K562 (cell line): ENCODE measurements around the gene RPS2. TPM values are rescaled to one million over a fixed set of nuclear protein-coding genes. Genes with fewer than 3 reads are reported as not detected.

Source experiments
- ATF7 ChIP-seq: fragments of 450-650 bp; IDR thresholded peaks from 2 replicates; pipeline ENCODE4 v1.7.1; 2014; ENCODE audit warnings: mild to moderate bottlenecking, moderate library complexity
- BHLHE40 ChIP-seq: IDR thresholded peaks from 2 replicates; pipeline ENCODE4 v1.6.1; 2011; ENCODE audit warnings: low read length, improper control_type of control experiment
- BMI1 ChIP-seq: fragments of 150-350 bp; IDR thresholded peaks from 2 replicates; pipeline ENCODE4 v1.6.1; 2014; ENCODE audit warnings: low read length
- CREM ChIP-seq: IDR thresholded peaks from 2 replicates; pipeline ENCODE4 v1.6.1; 2014; ENCODE audit warnings: antibody characterized with exemption, low read depth
- E2F1 ChIP-seq: sonication (generic); formaldehyde crosslinking; IDR thresholded peaks from 2 replicates; pipeline ENCODE4 v1.8.1; 2023; ENCODE audit warnings: mild to moderate bottlenecking, missing genetic modification reagents, moderate library complexity
- ELF1 ChIP-seq: fragments of 200-800 bp; sonication (Bioruptor generic); IDR thresholded peaks from 2 replicates; pipeline ENCODE4 v1.6.1; 2016; ENCODE audit warnings: missing genetic modification characterization, missing compliant biosample characterization
- GTF2E2 ChIP-seq: fragments of 200-800 bp; sonication (Bioruptor generic); IDR thresholded peaks from 2 replicates; pipeline ENCODE4 v1.6.1; 2016; ENCODE audit warnings: missing genetic modification characterization, missing compliant biosample characterization
- ILF3 ChIP-seq: fragments of 450-650 bp; IDR thresholded peaks from 2 replicates; pipeline ENCODE4 v1.6.1; 2018; ENCODE audit warnings: antibody characterized with exemption, mild to moderate bottlenecking, moderate library complexity, borderline replicate concordance
- KLF6 ChIP-seq: fragments of 250-450 bp; sonication (Bioruptor Pico); IDR thresholded peaks from 2 replicates; pipeline ENCODE4 v1.4.0; 2020; ENCODE audit warnings: mild to moderate bottlenecking, moderate library complexity, borderline replicate concordance
- NEUROD1 ChIP-seq: fragments of 150-350 bp; IDR thresholded peaks from 2 replicates; pipeline ENCODE4 v1.6.1; 2014; ENCODE audit warnings: borderline replicate concordance, low read length, low read depth; ENCODE audit not compliant: partially characterized antibody
- NFE2 ChIP-seq: IDR thresholded peaks from 2 replicates; pipeline ENCODE4 v1.6.1; 2014; ENCODE audit warnings: antibody characterized with exemption, low read depth
- NR4A1 ChIP-seq, 2 experiments: fragments of 250-450 bp in 1 of 2; fragments of 450-650 bp in 1 of 2; sonication (Bioruptor Pico) in 1 of 2; IDR thresholded peaks; 2 replicates each; pipeline versions ENCODE4 v1.4.0 to v1.6.1; 2016 to 2020; ENCODE audit warnings: mild to moderate bottlenecking in 2 of 2, missing compliant biosample characterization in 1 of 2, missing genetic modification characterization in 1 of 2, moderate library complexity in 1 of 2
- PHB ChIP-seq: fragments of 250-450 bp; sonication (Bioruptor Pico); IDR thresholded peaks from 2 replicates; pipeline ENCODE4 v1.5.0; 2021
- POLR2G ChIP-seq: fragments of 200-400 bp; formaldehyde crosslinking; IDR thresholded peaks from 2 replicates; pipeline ENCODE4 v1.6.1; 2017; ENCODE audit warnings: low read depth, mild to moderate bottlenecking, antibody characterized with exemption, low read length, moderate library complexity
- PRDM10 ChIP-seq: fragments of 450-650 bp; IDR thresholded peaks from 2 replicates; pipeline ENCODE4 v1.6.1; 2018; ENCODE audit not compliant: partially characterized antibody
- PRPF4 ChIP-seq: fragments of 200-400 bp; formaldehyde crosslinking; IDR thresholded peaks from one replicate; pipeline ENCODE4 v1.6.1; 2017; ENCODE audit warnings: low read length, low read depth, mild to moderate bottlenecking; ENCODE audit not compliant: insufficient read depth, poor library complexity, severe bottlenecking
- PYGO2 ChIP-seq: fragments of 450-650 bp; IDR thresholded peaks from 2 replicates; pipeline ENCODE4 v1.6.1; 2016; ENCODE audit warnings: mild to moderate bottlenecking, missing genetic modification characterization, moderate library complexity, missing compliant biosample characterization
- SIN3B ChIP-seq: fragments of 450-650 bp; IDR thresholded peaks from 2 replicates; pipeline ENCODE4 v1.6.1; 2017; ENCODE audit warnings: low read depth, mild to moderate bottlenecking, moderate library complexity
- SRSF1 ChIP-seq: fragments of 200-400 bp; formaldehyde crosslinking; IDR thresholded peaks from 2 replicates; pipeline ENCODE4 v1.6.1; 2017; ENCODE audit warnings: mild to moderate bottlenecking, low read depth, low read length, moderate library complexity
- THRB ChIP-seq: fragments of 450-650 bp; formaldehyde crosslinking; conservative IDR thresholded peaks from 2 replicates; pipeline ENCODE4 v1.4.0; 2022; ENCODE audit warnings: mild to moderate bottlenecking, missing genetic modification characterization
- ZFPM2 ChIP-seq: fragments of 250-450 bp; sonication (Bioruptor Pico); IDR thresholded peaks from 2 replicates; pipeline ENCODE4 v1.5.1; 2022; ENCODE audit warnings: mild to moderate bottlenecking
- ZNF24 ChIP-seq: fragments of 450-650 bp; IDR thresholded peaks from 2 replicates; pipeline ENCODE4 v1.6.1; 2016
- polyA plus RNA-seq, 8 experiments: library from polyadenylated mRNA; depleted of rRNA in 4 of 8; stranded (reverse) in 5 of 8; unstranded in 3 of 8; fragments of >200 nt; fragmentation: Nextera tagmentation in 2 of 8; fragmentation: Illumina TruSeq in 1 of 8; extraction: Ambion mirVana in 2 of 8; extraction: Trizol in 1 of 8; gene quantifications; 2 replicates each; pipeline versions ENCODE4 v1.2.1 to v1.2.3, GENCODE V29; 2011 to 2014; ENCODE audit warnings: inconsistent platforms in 1 of 8, missing spikeins in 1 of 8
- total RNA-seq, 7 experiments: library from RNA; depleted of rRNA in 6 of 7; stranded (reverse); fragments of >200 nt in 6 of 7; fragmentation: Illumina TruSeq in 2 of 7; extraction: Trizol in 2 of 7; gene quantifications; 2 replicates each; pipeline versions ENCODE4 v1.2.1 to v1.2.3, GENCODE V29; 2011 to 2021; ENCODE audit warnings: low replicate concordance in 1 of 7
- TF ChIP-seq, protein P1 (sequence below): sonication (generic); formaldehyde crosslinking; IDR thresholded peaks from 2 replicates; pipeline ENCODE4 v1.8.1; 2022; ENCODE audit warnings: missing genetic modification reagents

RPS2 gene
- total and polyA plus RNA-seq, 9 of the 15 experiments (the other 6 are each of a cell fraction or from before 2014, with no cell fraction given) = 834 to 4,794 (median 3,793) TPM

- TF ChIP-seq E2F1 = no peak
- TF ChIP-seq CREM = no peak
- no peak for TF ChIP-seq PRPF4
- no peak for TF ChIP-seq KLF6 (CRISPR knock-in tag)
- no peak for TF ChIP-seq PHB
- no peak for TF ChIP-seq BHLHE40
- no peak for TF ChIP-seq NEUROD1
- TF ChIP-seq, protein P1, sequence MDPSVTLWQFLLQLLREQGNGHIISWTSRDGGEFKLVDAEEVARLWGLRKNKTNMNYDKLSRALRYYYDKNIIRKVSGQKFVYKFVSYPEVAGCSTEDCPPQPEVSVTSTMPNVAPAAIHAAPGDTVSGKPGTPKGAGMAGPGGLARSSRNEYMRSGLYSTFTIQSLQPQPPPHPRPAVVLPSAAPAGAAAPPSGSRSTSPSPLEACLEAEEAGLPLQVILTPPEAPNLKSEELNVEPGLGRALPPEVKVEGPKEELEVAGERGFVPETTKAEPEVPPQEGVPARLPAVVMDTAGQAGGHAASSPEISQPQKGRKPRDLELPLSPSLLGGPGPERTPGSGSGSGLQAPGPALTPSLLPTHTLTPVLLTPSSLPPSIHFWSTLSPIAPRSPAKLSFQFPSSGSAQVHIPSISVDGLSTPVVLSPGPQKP = no peak
- no peak for TF ChIP-seq ELF1
- no peak for TF ChIP-seq NR4A1 (CRISPR knock-in tag; IDR thresholded peaks at IDR 0.05)
- TF ChIP-seq NR4A1 (tag; IDR thresholded peaks at IDR 0.05) = no peak
- no peak for TF ChIP-seq ZNF24
- no peak for TF ChIP-seq SRSF1
- no peak for TF ChIP-seq NFE2
- 0 out of 2 replicates have a peak, but pooled peaks have one; percentile 18 for TF ChIP-seq ATF7
- TF ChIP-seq PRDM10 = no peak
- no peak for TF ChIP-seq POLR2G
- TF ChIP-seq ZFPM2 (CRISPR knock-in tag) = no peak
- TF ChIP-seq SIN3B = no peak
- no peak for TF ChIP-seq ILF3
- TF ChIP-seq PYGO2 (tag) = no peak
- no peak for TF ChIP-seq THRB (CRISPR knock-in tag)
- TF ChIP-seq BMI1 = no peak
- TF ChIP-seq GTF2E2 (tag) = no peak
Observed at GRCh38 chr16:1992704-1993317, 28.2 kb upstream of the RPS2 start (continued).
